Progenitor cell of endocrine pancreas (in vitro differentiated cells): ENCODE measurements around the gene SLC16A13. TPM values are rescaled to one million over a fixed set of nuclear protein-coding genes. Genes with fewer than 3 reads are reported as not detected.
A peak's percentile ranks its signal among the peaks of the same experiment; 100 is the strongest.

Source experiments
- DNase-seq: peaks from one replicate; pipeline ENCODE4 v3.0.0; 2021; ENCODE audit warnings: low spot score; ENCODE audit not compliant: unreplicated experiment
- H3K27ac Mint-ChIP-seq: 2 replicates; pipeline ENCODE4 v1.8.0; 2021; ENCODE audit warnings: mild to moderate bottlenecking, moderate library complexity, mixed read lengths
- H3K27me3 Mint-ChIP-seq: 2 replicates; pipeline ENCODE4 v1.8.0; 2021; ENCODE audit warnings: mixed read lengths
- H3K36me3 Mint-ChIP-seq: 2 replicates; pipeline ENCODE4 v1.8.0; 2022; ENCODE audit warnings: mixed read lengths; ENCODE audit not compliant: insufficient read depth
- H3K4me1 Mint-ChIP-seq: 2 replicates; pipeline ENCODE4 v1.8.0; 2021; ENCODE audit warnings: low read depth, mixed read lengths
- H3K4me3 Mint-ChIP-seq: 2 replicates; pipeline ENCODE4 v1.8.0; 2021; ENCODE audit warnings: low read depth, mild to moderate bottlenecking, moderate library complexity, mixed read lengths
- H3K9me3 Mint-ChIP-seq: 2 replicates; pipeline ENCODE4 v1.8.0; 2021; ENCODE audit warnings: low read depth, mixed read lengths
- CTCF ChIP-seq: fragments of 200-600 bp; sonication (generic); IDR thresholded peaks from one replicate; pipeline ENCODE4 v1.5.0; 2021; ENCODE audit warnings: antibody characterized with exemption, mild to moderate bottlenecking; ENCODE audit not compliant: unreplicated experiment
- total RNA-seq: library from RNA; stranded (reverse); gene quantifications from 2 replicates; pipeline ENCODE4 v1.2.1, GENCODE V29; 2021

Gene SLC16A13
- total RNA-seq, 1 donor from 2014 or later: 20.3 TPM

- H3K4me1 Mint-ChIP-seq: peaks cover 15% of the 10 kb centered on the region
These were observed 17.4 kb upstream of the SLC16A13 start for GRCh38 chr17:7018331-7018964.

GRCh38 chr17:7019367-7019766 is 16.4 kb upstream of the SLC16A13 start:
- DNase-seq: no peak
- Mint-ChIP-seq H3K27ac (no peak overlapping the region), H3K4me1 (peaks cover 5% of the 10 kb centered on the region), H3K4me3 (no peak overlapping the region), H3K36me3 (peaks cover 3% of the 10 kb centered on the region), H3K9me3 (no peaks in the 10 kb centered on the region), H3K27me3 (peaks cover 40% of the 10 kb centered on the region)
- no peak for TF ChIP-seq CTCF

More at GRCh38 chr17:7018331-7018964, 17.4 kb upstream of the SLC16A13 start:
- no peak overlapping the region for H3K4me3 Mint-ChIP-seq
- H3K27me3 Mint-ChIP-seq: peaks cover 31% of the 10 kb centered on the region
- DNase-seq: no peak
- no peak overlapping the region for H3K27ac Mint-ChIP-seq
- TF ChIP-seq CTCF: no peak
- peaks cover 3% of the 10 kb centered on the region for H3K36me3 Mint-ChIP-seq
- no peaks in the 10 kb centered on the region for H3K9me3 Mint-ChIP-seq

- no peak for DNase-seq
- Mint-ChIP-seq H3K36me3 (peaks cover 3% of the 10 kb centered on the region), H3K9me3 (no peaks in the 10 kb centered on the region), H3K4me1 (peaks cover 4% of the 10 kb centered on the region), H3K4me3 (peak overlapping the region; percentile 31), H3K27me3 (peaks cover 46% of the 10 kb centered on the region), H3K27ac (no peak overlapping the region)
- no peak for TF ChIP-seq CTCF
These were observed 15.8 kb upstream of the SLC16A13 start for GRCh38 chr17:7019839-7020519.

GRCh38 chr17:7020894-7021664 is 14.7 kb upstream of the SLC16A13 start:
- peaks cover 50% of the 10 kb centered on the region for H3K27me3 Mint-ChIP-seq
- no peak overlapping the region for H3K27ac Mint-ChIP-seq
- H3K9me3 Mint-ChIP-seq: no peaks in the 10 kb centered on the region
- DNase-seq: no peak
- peaks cover 3% of the 10 kb centered on the region for H3K36me3 Mint-ChIP-seq
- TF ChIP-seq CTCF: no peak
- H3K4me1 Mint-ChIP-seq: peaks cover 1% of the 10 kb centered on the region
- no peak overlapping the region for H3K4me3 Mint-ChIP-seq

GRCh38 chr17:7021993-7022778 is 13.6 kb upstream of the SLC16A13 start:
- peaks cover 1% of the 10 kb centered on the region for H3K4me1 Mint-ChIP-seq
- no peak overlapping the region for H3K4me3 Mint-ChIP-seq
- H3K27ac Mint-ChIP-seq: no peak overlapping the region
- H3K27me3 Mint-ChIP-seq: peaks cover 58% of the 10 kb centered on the region
- H3K9me3 Mint-ChIP-seq: no peaks in the 10 kb centered on the region
- peak; percentile 70 for DNase-seq
- H3K36me3 Mint-ChIP-seq: peaks cover 2% of the 10 kb centered on the region
- TF ChIP-seq CTCF: peak; percentile 97
